ENCODE measurements around the gene ENPP4. TPM values are rescaled to one million over a fixed set of nuclear protein-coding genes. Genes with fewer than 3 reads are reported as not detected.

The ENPP4 gene
- total RNA-seq, 1 experiment from 2014 or later, result 0.34 TPM

DNA sequence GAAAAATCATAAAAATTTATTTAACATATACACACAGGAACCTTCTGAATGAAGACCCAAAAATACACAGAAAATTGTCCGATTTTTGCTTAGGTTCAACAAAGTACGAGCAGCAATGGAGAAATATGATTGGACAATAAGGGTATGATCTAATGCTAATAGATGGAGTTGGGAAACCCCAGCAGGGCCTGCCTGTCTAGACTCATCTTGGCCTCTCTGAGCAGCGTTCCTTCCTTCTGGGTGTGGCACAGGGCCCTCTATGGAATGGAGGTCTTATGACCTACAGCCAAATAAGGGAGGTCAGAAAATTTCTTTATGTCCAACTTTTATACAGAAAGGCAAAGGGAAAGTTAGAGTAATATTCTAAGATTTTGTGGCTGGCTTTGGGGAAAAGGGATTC, 27.7 kb upstream of the ENPP4 start:
- H3K4me3 ChIP-seq (ENCODE audit: low read depth, low read length, poor library complexity, severe bottlenecking), result no peak overlapping the region
- BruUV-seq (replicated peaks), result no TSS peak
- peaks cover 11% of the 10 kb centered on the region for H3K27me3 ChIP-seq (replicated peaks; ENCODE audit: insufficient read depth, low read depth, low read length, poor library complexity)
- ChIA-PET CTCF (no interaction called here), POLR2A (ENCODE audit: low non-redundant PET) (no interaction called here)
- no peak for DNase-seq (ENCODE audit: low spot score)
- no peaks in the 10 kb centered on the region for H3K4me1 ChIP-seq (ENCODE audit: insufficient read depth, low read length, poor library complexity, severe bottlenecking)
- peaks cover 1% of the 10 kb centered on the region for H3K9me3 ChIP-seq (ENCODE audit: low read depth, low read length, poor library complexity, severe bottlenecking)
- H3K27ac ChIP-seq (ENCODE audit: low read depth, low read length, poor library complexity, severe bottlenecking), result no peak overlapping the region
- intact Hi-C loops (cut with micrococcal nuclease; ENCODE audit: unreplicated experiment), result no loop called here
- no peaks in the 10 kb centered on the region for H3K36me3 ChIP-seq (ENCODE audit: insufficient read depth, low read length, poor library complexity, severe bottlenecking)
- TF ChIP-seq CTCF (conservative IDR thresholded peaks at IDR 0.05; ENCODE audit: low read depth, low read length), result no peak
- TF ChIP-seq EZH2 (IDR thresholded peaks at IDR 0.05; ENCODE audit: borderline replicate concordance, low read depth, low read length, poor library complexity, severe bottlenecking), result no peak

DNA sequence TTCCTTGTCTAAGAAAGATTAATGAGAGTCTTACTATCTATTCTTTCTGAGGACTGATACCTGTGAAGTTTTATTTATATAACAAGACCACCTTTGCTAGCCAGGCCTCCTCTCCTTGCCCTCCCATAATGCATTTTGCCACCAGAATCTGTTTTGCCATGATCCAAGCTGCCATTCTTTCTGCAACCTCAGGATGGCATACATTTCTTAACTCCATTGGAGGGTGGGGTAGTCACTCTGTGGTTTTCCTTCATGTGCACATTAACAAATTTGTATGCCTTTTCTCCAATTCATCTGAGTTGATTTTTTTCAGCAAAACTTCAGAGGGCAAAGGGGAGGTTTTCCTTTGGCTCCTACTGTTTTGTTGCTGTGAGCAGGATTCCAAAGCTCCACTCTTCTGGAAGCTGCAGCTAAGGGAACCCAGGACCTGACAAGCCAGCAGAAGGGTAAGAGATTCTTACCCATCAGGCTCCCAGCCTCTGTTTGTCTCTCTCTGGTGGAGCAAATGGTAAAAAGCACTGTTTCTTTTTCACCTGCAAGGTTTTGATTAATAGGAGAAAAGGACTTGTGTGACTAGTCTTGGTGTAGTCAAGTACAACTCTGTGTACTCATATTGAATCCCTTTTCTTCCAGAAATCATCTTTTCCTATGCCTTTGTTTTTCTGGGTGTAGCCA, 26.2 kb upstream of the ENPP4 start:
- no peak overlapping the region for H3K4me3 ChIP-seq (ENCODE audit: low read depth, low read length, poor library complexity, severe bottlenecking)
- no TSS peak for BruUV-seq (replicated peaks)
- H3K9me3 ChIP-seq (ENCODE audit: low read depth, low read length, poor library complexity, severe bottlenecking), result peaks cover 4% of the 10 kb centered on the region
- CTCF ChIA-PET, result interaction anchor here (0.5 kb wide), 1 partner anchor 14 kb away, joined by 3 read pairs; no protein-coding TSS in a partner anchor
- intact Hi-C loops (cut with micrococcal nuclease; ENCODE audit: unreplicated experiment), result no loop called here
- no peaks in the 10 kb centered on the region for H3K36me3 ChIP-seq (ENCODE audit: insufficient read depth, low read length, poor library complexity, severe bottlenecking)
- H3K27me3 ChIP-seq (replicated peaks; ENCODE audit: insufficient read depth, low read depth, low read length, poor library complexity), result peaks cover 11% of the 10 kb centered on the region
- POLR2A ChIA-PET (ENCODE audit: low non-redundant PET), result no interaction called here
- TF ChIP-seq EZH2 (IDR thresholded peaks at IDR 0.05; ENCODE audit: borderline replicate concordance, low read depth, low read length, poor library complexity, severe bottlenecking) (no peak), CTCF (conservative IDR thresholded peaks at IDR 0.05; ENCODE audit: low read depth, low read length) (no peak)
- no peak overlapping the region for H3K27ac ChIP-seq (ENCODE audit: low read depth, low read length, poor library complexity, severe bottlenecking)
- no peaks in the 10 kb centered on the region for H3K4me1 ChIP-seq (ENCODE audit: insufficient read depth, low read length, poor library complexity, severe bottlenecking)
- peak; percentile 3 for DNase-seq (ENCODE audit: low spot score)

DNA sequence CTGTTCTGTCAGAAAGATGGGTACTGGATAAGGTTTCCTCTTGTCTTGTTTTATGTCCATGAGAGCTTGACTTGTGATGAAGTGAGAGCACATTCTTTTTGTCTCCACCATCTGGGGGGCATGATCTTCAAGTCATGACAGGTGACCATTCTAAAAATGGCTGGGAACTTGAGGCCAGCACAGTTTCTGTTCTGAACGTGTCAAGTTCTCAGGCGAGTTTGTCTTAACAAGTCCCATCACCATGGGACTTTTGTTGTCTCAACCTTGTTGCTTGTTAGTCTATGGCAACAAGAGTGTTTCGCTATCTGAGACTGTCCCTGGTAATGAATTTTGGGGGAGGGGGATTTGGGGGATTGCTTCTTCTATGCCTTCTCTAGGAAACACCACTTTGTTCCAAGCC, 25.6 kb upstream of the ENPP4 start:
- Histone ChIP-seq H3K36me3 (ENCODE audit: insufficient read depth, low read length, poor library complexity, severe bottlenecking) (no peaks in the 10 kb centered on the region), H3K4me3 (ENCODE audit: low read depth, low read length, poor library complexity, severe bottlenecking) (no peak overlapping the region), H3K27me3 (replicated peaks; ENCODE audit: insufficient read depth, low read depth, low read length, poor library complexity) (peaks cover 9% of the 10 kb centered on the region), H3K4me1 (ENCODE audit: insufficient read depth, low read length, poor library complexity, severe bottlenecking) (no peaks in the 10 kb centered on the region), H3K9me3 (ENCODE audit: low read depth, low read length, poor library complexity, severe bottlenecking) (peaks cover 4% of the 10 kb centered on the region), H3K27ac (ENCODE audit: low read depth, low read length, poor library complexity, severe bottlenecking) (no peak overlapping the region)
- no peak for DNase-seq (ENCODE audit: low spot score)
- TF ChIP-seq CTCF (conservative IDR thresholded peaks at IDR 0.05; ENCODE audit: low read depth, low read length) (no peak), EZH2 (IDR thresholded peaks at IDR 0.05; ENCODE audit: borderline replicate concordance, low read depth, low read length, poor library complexity, severe bottlenecking) (no peak)
- BruUV-seq (replicated peaks), result no TSS peak
- POLR2A ChIA-PET (ENCODE audit: low non-redundant PET), result no interaction called here
- CTCF ChIA-PET, result no interaction called here
- intact Hi-C loops (cut with micrococcal nuclease; ENCODE audit: unreplicated experiment), result no loop called here

Measured in A673 (cell line).